HG02678 (cell line): Measurements from ENCODE around the gene GRIN3B.

ENCODE experiments used
- ATAC-seq: cut with Tn5 transposase; IDR thresholded peaks from one replicate; pipeline ENCODE4 v1.9.1; 2021; ENCODE audit warnings: mild to moderate bottlenecking, moderate library complexity; ENCODE audit not compliant: unreplicated experiment

The GRIN3B gene

GRCh38 chr19:1055886-1056620, 55.8 kb downstream of the GRIN3B start:
- no peak for ATAC-seq

GRCh38 chr19:1057176-1057855, 57.1 kb downstream of the GRIN3B start:
- no peak for ATAC-seq

GRCh38 chr19:1058112-1058511, 57.9 kb downstream of the GRIN3B start:
- no peak for ATAC-seq
